NCI-H1417 treated with DMSO at 0.1 percent for 48 hours (cell line): ENCODE measurements around the gene UBE2QL1.

Experiments
- DNase-seq: peaks from one replicate; lab custom pipeline; 2025; lab: John Stamatoyannopoulos, UW

The UBE2QL1 gene

DNA sequence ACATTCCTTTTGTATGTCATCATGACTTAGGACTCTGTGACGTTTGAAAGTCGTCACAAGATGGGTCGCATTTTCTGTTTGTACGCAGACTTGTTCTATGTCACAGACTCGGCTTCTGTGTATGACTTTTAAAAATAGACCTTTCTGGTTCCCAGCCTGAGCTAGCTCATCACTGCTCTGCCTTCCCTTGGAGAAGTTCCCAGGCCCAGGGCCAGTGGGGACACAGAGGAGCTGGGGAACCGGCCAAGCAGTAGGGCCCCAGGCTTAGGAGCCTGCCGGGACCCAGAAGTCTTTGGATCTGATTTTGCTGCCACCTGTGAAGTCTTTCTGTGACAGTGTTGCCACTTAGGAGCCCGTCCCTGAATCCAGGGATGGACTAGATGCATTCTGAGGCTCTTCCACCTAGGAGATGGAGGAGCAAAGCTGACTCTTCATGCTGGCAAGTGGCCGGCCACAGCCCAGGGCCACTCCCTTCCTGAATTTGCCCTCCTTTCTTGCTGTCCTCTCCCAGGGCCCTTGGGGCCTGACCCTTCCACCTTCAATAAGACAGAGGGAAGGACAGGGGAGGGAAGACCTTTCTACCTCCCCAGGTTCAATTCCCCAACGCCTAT lies 18.1 kb upstream of the UBE2QL1 start:
- no peak for DNase-seq

DNA sequence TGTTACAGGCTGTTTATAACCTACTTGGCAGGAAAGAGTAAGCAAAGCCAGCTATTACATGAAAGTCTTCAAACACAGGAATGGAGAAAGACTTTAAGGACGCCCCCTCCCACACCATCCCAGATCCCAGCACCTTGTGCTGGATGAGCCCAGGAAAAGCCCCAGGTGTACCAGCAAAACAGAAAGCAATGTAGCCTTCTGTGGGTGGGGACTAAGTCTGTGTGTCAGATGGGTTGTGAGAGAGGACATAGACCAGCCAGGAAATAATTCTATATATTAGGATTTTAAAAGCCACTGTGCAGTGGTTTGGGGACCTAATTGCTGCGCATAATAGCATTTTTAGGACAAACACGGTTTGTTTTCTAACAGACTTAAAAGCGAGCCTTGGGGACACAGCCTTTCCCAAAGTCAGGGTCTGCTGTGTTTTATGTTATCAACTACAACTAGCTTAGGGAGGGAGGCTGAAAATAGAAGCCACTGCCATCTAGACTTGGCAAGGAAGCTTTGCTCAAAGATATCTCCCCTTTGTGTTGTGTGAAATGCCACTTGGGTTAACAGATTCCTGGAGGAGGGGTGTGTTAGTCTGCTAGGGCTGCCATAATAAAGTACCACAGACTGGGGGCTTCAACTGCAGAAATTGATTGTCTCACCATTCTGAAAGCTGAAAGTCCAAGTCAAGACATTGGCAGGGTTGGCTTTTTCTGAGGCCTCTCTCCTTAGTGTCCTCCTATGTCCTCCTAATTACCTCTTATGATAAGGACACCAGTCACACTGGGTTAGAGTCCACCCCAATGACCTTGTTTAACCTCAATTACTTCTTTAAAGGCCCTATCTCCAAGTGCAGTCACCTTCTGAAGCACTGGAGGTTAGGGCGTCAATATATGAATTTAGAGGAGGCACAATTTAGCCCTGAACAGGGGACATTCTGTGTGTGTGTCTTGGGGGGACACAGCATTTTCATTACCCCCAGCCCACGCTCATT lies 17.2 kb upstream of the UBE2QL1 start:
- DNase-seq = no peak

DNA sequence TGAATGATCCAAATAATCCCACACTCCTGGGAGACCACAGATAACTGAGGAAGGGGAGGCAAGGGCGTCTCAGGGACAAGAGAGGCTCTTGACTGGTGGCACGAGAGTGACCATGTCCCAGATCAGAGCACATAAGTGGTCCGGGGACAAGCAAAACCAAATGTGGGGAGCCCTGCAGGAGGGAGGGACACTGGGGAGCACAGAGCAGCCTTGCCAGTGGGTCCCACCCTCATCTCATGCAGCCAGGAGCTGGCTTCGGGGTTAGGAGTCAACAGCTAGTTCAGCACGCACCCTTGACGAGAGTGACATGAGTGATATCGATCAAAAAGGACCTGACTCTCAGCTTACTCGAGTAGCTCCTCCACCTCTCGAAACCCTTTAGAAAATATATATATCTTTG lies 16.5 kb upstream of the UBE2QL1 start:
- no peak for DNase-seq

DNA sequence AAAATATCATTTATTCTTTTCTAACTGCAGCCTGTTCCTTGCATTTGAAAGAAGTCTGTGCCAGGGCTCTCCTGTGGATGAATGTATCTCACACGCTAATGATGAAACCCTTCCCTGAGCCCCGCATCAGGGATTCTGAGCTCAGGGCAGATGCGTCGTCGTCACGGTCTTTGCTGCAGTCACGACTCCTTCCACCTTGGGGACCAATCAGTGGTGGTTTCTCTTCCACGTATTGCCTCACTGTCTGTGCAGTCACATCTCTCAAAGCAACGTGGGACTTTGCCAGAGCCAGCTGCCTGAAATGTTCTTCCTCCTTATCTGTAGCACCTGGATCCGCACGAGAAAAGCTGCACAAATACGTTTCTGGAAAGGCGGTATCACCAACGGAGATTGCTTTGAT lies 13.9 kb upstream of the UBE2QL1 start:
- DNase-seq = no peak

DNA sequence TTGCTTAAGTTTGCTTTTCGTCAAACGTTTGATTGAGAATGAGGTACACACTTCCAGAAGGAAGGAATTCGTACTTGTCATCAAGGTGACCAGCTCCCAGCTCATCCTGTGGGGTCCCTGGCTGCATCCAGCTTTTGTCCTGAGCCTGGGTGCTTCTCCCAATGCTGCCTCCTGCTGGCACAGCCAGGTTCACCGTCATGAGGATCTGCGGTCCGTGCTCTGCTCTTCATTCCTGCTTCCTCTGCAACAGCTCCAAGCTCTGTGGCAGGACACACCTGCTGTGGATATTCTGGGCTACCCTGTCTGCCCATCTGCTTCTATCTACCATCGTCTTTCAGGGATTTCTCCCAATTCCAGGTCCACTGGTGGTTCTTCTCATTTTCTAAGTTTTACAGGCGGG lies 13.3 kb upstream of the UBE2QL1 start:
- no peak for DNase-seq

- no peak for DNase-seq
Observed at GRCh38 chr5:6436715-6437331, 11.8 kb upstream of the UBE2QL1 start.

GRCh38 chr5:6439588-6440550 lies 8.8 kb upstream of the UBE2QL1 start:
- DNase-seq = no peak

- DNase-seq = no peak
Observed at GRCh38 chr5:6442333-6442732, 6.3 kb upstream of the UBE2QL1 start.

- DNase-seq = no peak
Observed at GRCh38 chr5:6443326-6443725, 5.3 kb upstream of the UBE2QL1 start.

DNA sequence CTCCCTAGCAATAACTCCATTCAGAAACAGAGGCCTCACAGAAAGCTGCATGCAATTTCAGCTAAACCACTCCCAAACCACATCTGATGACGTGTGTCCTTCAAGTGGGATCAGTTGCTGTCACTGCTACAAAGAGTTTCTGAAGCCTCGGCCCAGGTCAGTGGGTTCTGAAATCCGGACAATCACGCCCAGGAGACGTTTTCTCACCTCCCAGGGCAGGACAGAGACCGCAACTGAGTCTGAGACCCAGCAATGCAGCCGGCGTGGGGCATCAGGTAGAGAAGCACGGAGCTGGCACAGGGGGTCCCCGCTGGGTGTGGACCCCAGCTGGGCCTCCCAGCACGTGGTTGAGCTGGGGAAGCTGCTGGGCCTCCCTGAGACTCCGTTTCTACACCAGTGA lies 2.6 kb upstream of the UBE2QL1 start:
- DNase-seq = no peak

DNA sequence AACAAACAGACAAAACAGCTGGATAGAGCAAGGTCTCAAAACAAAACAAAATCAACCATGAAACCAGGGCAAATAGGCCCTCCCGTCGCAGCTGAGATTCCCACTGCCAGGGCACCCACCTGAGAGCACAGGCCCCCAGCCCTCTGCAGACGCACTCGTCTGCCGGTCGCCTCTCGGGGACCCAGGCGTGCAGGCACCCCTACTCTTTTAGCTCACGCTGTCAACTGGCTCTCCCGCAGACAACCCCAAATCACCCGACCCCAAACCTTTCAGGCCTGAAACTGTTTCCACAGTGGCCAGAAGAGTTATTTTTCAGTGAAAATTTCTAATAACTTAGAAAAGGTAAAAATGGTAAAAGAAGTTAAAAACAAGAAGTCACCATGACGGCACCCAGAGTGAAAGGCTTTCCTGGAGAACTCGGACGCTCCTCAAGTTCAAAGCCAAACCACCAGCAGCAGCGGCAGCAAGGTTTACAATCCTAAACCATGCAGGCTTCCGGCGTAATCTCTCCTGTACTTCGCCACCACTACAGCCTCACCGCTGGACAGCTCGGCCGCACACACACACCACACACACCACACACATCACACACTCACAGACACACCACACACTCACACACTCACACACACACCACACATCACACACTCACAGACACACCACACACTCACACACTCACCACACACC lies 1.9 kb upstream of the UBE2QL1 start:
- no peak for DNase-seq

DNA sequence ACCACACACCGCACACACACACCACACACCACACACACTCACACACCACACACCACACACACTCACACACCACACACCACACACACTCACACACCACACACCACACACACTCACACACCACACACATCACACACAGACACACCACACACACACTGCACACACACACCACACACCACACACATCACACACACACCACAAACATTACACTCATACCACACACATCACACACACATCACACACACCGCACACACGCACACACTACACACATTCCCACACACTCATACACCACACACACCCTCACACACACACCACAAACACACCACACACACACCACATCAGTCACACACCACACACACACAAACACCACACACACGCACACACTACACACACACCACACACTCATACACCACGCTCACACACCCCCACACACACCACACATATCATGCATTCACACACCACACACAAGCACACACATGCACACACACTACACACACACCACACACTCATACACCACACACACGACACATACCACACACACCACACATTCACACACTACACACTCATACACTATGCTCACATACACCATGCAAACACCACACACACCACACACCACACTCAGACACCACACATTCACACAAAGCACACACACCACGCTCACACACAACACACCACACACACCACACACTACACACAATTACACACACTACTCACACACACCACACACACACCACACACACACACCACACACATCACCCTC lies 1.1 kb upstream of the UBE2QL1 start:
- DNase-seq = no peak

DNA sequence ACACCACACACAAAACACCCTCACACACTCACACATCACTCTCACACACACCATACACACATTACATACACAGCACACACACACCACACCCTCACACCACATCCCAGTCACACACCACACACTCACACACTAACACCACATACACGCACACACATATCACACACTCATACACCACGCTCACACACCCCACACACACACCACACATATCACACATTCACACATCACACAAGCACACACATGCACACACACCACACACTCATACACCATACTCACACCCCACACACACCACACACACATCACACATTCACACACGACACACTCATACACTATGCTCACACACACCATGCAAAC lies 543 bp upstream of the UBE2QL1 start:
- DNase-seq = no peak

GRCh38 chr5:6449465-6450158 lies 953 bp downstream of the UBE2QL1 start:
- DNase-seq = no peak

GRCh38 chr5:6450319-6450833 lies 1.7 kb downstream of the UBE2QL1 start:
- no peak for DNase-seq

- no peak for DNase-seq
Observed at GRCh38 chr5:6452622-6453504, 4.2 kb downstream of the UBE2QL1 start.

DNA sequence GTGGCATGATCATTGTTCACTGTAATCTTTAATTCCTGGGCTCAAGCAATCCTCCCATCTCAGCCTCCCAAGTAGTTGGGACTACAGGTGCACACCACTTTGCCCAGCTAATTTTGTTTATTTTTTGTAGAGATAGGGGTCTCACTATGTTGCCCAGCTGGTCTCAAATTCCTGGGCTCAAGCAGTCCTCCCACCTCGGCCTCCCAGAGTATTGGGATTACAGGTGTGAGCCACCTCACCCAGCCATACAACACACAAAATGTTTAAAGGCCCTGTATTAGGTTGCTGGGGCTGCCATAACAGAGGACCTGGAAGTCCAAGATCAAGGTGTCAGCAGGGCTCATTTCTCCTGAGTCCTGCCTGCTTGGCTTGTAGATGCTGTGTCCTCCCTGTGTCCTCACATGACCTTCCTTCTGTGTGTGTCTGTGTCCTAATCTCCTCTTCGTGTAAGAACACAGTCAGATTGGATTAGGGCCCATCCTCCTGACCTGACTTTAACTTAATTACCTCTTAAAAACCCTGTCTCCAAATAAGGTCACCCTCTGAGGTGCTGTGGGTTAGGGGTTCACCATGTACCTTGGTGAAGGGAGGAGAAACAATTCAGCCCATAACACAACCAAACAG lies 5.4 kb downstream of the UBE2QL1 start:
- DNase-seq = no peak

GRCh38 chr5:6454628-6455053 lies 6.0 kb downstream of the UBE2QL1 start:
- no peak for DNase-seq
